IPS-18a (cell line): ENCODE results near the gene SERPINA1.
"Not testable (repeated sequence)": the region's sequence is repeated elsewhere in the genome, so short reads cannot be mapped to it uniquely, and the experiment has no call there.

Experiments used
- H3K27ac ChIP-seq: one replicate; pipeline ENCODE4 v1.5.1; 2013; ENCODE audit warnings: low read length
- H3K27me3 ChIP-seq: one replicate; pipeline ENCODE4 v1.6.1; 2013; ENCODE audit warnings: mild to moderate bottlenecking, low read length; ENCODE audit not compliant: control insufficient read depth, insufficient read depth
- H3K36me3 ChIP-seq: one replicate; pipeline ENCODE4 v1.6.1; 2013; ENCODE audit warnings: low read depth, low read length; ENCODE audit not compliant: control insufficient read depth
- H3K4me1 ChIP-seq: one replicate; pipeline ENCODE4 v1.6.1; 2013; ENCODE audit warnings: low read depth, low read length; ENCODE audit not compliant: control insufficient read depth
- H3K4me3 ChIP-seq: one replicate; pipeline ENCODE4 v1.5.1; 2013; ENCODE audit warnings: low read length
- H3K9ac ChIP-seq: one replicate; pipeline ENCODE4 v1.6.1; 2013; ENCODE audit warnings: mild to moderate bottlenecking, low read length, moderate library complexity
- H3K9me3 ChIP-seq: one replicate; pipeline ENCODE4 v1.6.1; 2013; ENCODE audit warnings: low read depth, low read length; ENCODE audit not compliant: control insufficient read depth

Gene SERPINA1

GRCh38 chr14:94388384-94389103 is at the start of gene SERPINA1:
SERPINA1 (minus strand) TSS chr14:94388602; CDS start chr14:94383237, 5,365 bp downstream.
- no peaks in the 10 kb centered on the region for H3K27me3 ChIP-seq
- H3K4me3 ChIP-seq: no peak within 1 kb of the TSS
- H3K9me3 ChIP-seq: no peaks in the 10 kb centered on the region
- no peaks in the 10 kb centered on the region for H3K36me3 ChIP-seq
- H3K9ac ChIP-seq: no peak within 1 kb of the TSS
- H3K4me1 ChIP-seq: no peaks in the 10 kb centered on the region
- H3K27ac ChIP-seq: no peak within 1 kb of the TSS

DNA sequence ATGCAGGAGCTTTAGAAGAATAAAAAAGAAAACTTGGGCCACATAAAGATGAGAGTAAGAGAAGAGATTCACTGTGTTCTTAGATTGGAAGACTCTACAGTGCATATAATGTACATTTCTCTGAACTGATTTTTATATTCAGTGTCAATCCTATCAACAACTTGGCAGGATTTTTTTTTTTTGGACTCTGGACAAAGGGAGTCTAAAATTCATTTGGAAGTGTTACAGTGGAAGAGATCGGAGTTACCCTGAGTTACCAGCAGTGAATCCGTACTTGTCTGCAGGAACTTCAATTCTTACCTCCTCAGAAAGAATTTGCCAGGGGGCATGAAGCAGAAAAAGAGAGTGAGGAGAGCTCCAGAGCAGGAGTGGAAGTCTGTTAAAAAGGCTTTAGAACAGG is 40.2 kb upstream of the SERPINA1 start:
- H3K4me1 ChIP-seq: no peaks in the 10 kb centered on the region
- H3K4me3 ChIP-seq: no peak overlapping the region
- no peak overlapping the region for H3K27ac ChIP-seq
- H3K36me3 ChIP-seq: no peaks in the 10 kb centered on the region
- H3K9me3 ChIP-seq: no peaks in the 10 kb centered on the region
- H3K9ac ChIP-seq: no peak overlapping the region
- H3K27me3 ChIP-seq: no peaks in the 10 kb centered on the region

DNA sequence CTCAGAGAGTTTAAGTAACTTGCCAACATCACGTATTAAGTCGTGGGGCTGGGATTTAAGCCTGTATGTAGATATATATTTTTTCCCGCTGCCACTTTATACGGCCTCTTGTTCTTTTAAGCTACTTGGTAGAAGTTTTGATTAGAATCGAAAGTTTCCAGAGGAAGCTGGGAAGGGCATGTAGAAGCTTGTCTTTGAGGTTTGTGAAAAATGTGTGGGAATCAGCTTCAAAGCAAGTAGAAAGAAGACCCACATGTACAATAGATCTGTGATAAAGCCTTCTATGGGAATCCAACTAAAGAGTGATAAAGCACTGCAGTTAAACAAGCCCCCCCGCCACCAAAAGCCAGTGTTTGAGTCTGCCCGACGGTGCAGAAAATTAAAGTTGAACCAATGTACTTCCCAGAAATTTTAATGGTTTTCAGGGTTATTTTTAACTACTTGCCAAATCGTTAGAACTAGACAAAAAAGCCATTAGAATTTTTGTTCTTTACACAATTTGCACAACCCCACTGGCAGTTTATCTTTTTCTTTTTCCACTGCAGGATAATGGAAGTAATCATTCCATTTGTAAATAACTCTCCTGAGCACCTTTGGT is 38.7 kb upstream of the SERPINA1 start:
- no peak overlapping the region for H3K4me3 ChIP-seq

DNA sequence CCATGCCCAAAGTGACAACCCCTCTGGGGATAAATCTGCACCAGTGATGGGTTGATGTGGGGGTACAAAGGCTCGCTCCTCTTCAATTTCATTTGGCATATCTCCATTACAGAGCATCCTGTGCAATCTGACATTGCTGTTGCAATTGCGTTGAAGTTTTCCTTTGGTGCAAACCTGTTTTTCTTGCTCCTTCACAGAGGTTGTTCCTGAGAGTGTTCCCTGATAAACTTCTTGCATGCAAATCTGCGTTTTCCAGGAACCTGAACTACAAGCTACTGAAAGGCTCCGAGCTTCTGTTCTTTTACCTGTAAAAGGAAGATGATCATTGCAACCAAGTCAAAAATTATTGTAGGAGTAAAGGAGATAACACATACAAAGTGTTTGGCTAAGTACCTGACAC is 38.1 kb upstream of the SERPINA1 start:
- H3K4me1 ChIP-seq: no peaks in the 10 kb centered on the region
- H3K36me3 ChIP-seq: no peaks in the 10 kb centered on the region
- H3K9me3 ChIP-seq: no peaks in the 10 kb centered on the region
- no peak overlapping the region for H3K27ac ChIP-seq
- no peak overlapping the region for H3K9ac ChIP-seq
- H3K4me3 ChIP-seq: no peak overlapping the region
- H3K27me3 ChIP-seq: no peaks in the 10 kb centered on the region

More for the DNA sequence above, 38.7 kb upstream of the SERPINA1 start:
- Histone ChIP-seq H3K4me1 (no peaks in the 10 kb centered on the region), H3K9ac (no peak overlapping the region), H3K9me3 (no peaks in the 10 kb centered on the region), H3K36me3 (no peaks in the 10 kb centered on the region), H3K27me3 (no peaks in the 10 kb centered on the region), H3K27ac (no peak overlapping the region)

DNA sequence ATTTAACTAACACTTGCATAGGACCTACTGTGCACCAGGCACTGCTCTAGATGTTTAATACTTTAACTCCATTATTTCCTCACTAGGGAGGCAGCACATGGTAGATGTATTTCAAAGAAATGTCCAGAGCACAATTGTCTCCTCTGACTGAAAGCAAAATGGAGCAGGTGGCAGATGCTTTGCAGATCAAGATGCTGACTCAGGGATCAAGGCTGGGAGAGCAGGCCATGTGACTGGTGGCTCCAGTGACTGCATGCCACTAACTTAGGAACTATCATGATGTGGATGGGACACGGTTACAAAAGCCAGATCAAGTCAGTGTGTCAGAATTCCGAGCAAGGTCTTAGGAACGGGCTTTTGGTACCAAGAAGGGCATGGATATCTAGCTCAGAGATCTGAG is 36.0 kb upstream of the SERPINA1 start:
- Histone ChIP-seq H3K27me3 (no peaks in the 10 kb centered on the region), H3K27ac (no peak overlapping the region), H3K9ac (no peak overlapping the region), H3K36me3 (no peaks in the 10 kb centered on the region), H3K4me1 (no peaks in the 10 kb centered on the region), H3K4me3 (no peak overlapping the region), H3K9me3 (no peaks in the 10 kb centered on the region)

- Histone ChIP-seq H3K27me3 (no peaks in the 10 kb centered on the region), H3K4me1 (no peaks in the 10 kb centered on the region), H3K9ac (no peak overlapping the region)
Observed at GRCh38 chr14:94423453-94424056, 35.2 kb upstream of the SERPINA1 start.

GRCh38 chr14:94421316-94421715 is 32.9 kb upstream of the SERPINA1 start:
- Histone ChIP-seq H3K4me1 (no peaks in the 10 kb centered on the region), H3K4me3 (no peak overlapping the region), H3K27me3 (no peaks in the 10 kb centered on the region), H3K27ac (no peak overlapping the region), H3K9ac (no peak overlapping the region), H3K9me3 (peaks cover 4% of the 10 kb centered on the region), H3K36me3 (no peaks in the 10 kb centered on the region)

More at GRCh38 chr14:94423453-94424056, 35.2 kb upstream of the SERPINA1 start:
- Histone ChIP-seq H3K27ac (no peak overlapping the region), H3K36me3 (no peaks in the 10 kb centered on the region), H3K9me3 (peaks cover 4% of the 10 kb centered on the region), H3K4me3 (no peak overlapping the region)

GRCh38 chr14:94417497-94418205 is 29.2 kb upstream of the SERPINA1 start:
- H3K27ac ChIP-seq, H3K4me3 ChIP-seq, H3K9me3 ChIP-seq, H3K4me1 ChIP-seq, H3K36me3 ChIP-seq, H3K9ac ChIP-seq, H3K27me3 ChIP-seq: not testable (repeated sequence)

DNA sequence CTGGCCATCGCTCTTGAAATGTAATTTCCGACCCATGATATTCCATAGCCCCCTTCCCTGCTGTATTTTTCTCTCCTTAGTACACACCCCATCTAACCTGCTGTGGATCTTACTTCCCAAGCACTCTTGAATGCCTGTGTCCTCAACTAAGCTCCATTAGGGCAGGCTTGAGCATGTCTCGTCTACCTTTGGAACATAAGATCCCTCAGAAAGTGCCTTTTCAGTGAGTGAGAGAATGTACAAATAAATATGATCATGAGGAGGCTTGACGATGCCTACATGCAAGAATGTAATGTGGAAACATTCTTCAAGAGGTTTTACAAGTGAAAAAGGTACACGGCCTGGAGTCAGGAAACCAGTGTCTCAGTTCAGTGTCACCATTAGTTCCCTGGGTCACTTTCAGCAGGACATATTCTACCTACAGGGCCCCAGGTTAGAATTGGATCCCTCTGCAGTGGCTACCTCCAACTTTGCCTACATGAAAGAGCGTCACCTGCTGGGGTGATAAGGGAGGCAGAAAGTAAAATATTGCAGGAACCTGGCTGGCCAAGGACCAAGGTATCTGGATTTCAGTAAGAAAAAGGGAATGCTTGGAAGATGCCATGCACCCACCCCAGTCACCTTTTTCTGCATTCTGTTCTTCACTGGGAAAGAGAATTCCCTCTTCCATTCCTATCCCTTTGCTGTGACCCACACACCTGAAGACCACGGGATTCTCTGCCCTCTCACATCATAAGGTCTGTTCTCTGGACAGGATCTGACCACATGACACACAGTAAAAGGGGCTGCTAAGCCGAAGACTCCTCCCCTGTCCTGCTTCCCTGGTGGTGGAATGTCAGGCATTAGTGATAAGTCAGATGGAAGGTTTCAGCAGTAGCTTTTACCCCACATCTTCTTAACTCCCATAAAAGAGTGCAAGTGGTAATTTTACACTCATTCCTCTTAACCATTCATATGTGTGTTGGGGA is 24.6 kb upstream of the SERPINA1 start:
- H3K9me3 ChIP-seq: no peaks in the 10 kb centered on the region
- H3K4me1 ChIP-seq: peaks cover 11% of the 10 kb centered on the region
- no peak overlapping the region for H3K4me3 ChIP-seq
- H3K9ac ChIP-seq: no peak overlapping the region
- H3K27me3 ChIP-seq: no peaks in the 10 kb centered on the region
- H3K36me3 ChIP-seq: no peaks in the 10 kb centered on the region
- H3K27ac ChIP-seq: no peak overlapping the region

- H3K27ac ChIP-seq: no peak overlapping the region
- H3K9ac ChIP-seq: no peak overlapping the region
- no peaks in the 10 kb centered on the region for H3K9me3 ChIP-seq
- H3K36me3 ChIP-seq: no peaks in the 10 kb centered on the region
- H3K4me1 ChIP-seq: peaks cover 21% of the 10 kb centered on the region
- no peak overlapping the region for H3K4me3 ChIP-seq
- no peaks in the 10 kb centered on the region for H3K27me3 ChIP-seq
Observed at GRCh38 chr14:94411638-94412037, 23.2 kb upstream of the SERPINA1 start.

DNA sequence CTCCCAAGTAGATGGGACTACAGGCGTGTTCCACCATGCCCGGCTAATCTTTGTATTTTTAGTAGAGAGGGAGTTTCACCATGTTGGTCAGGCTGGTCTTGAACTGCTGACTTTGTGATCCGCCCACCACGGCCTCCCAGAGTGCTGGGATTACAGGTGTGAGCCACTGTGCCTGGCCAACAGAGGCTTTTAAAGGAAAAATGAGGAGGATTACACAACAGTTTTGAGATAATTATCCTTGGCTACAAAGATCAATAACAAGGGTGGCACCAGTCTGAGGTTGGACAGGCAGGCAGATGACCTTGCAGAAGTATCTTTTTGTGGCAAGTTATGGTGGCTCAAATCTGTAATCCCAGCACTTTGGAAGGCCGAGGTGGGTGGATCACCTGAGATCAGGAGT is 21.0 kb upstream of the SERPINA1 start:
- not testable (repeated sequence) for H3K27me3 ChIP-seq, H3K9me3 ChIP-seq, H3K27ac ChIP-seq, H3K4me3 ChIP-seq, H3K36me3 ChIP-seq, H3K9ac ChIP-seq
- H3K4me1 ChIP-seq: peaks cover 21% of the 10 kb centered on the region
